Endothelial cell of umbilical vein (primary cell): ENCODE measurements around the gene KASH5. TPM values are rescaled to one million over a fixed set of nuclear protein-coding genes. Genes with fewer than 3 reads are reported as not detected.
"Not testable (repeated sequence)": the region's sequence is repeated elsewhere in the genome, so short reads cannot be mapped to it uniquely, and the experiment has no call there.

Experiments
- BruUV-seq: library from RNA; stranded (reverse); fragments of 400-500 nt; replicated peaks from 2 replicates; lab custom pipeline; 2021; lab: Mats Ljungman, UMichigan
- CTCF ChIA-PET: fragments of 300-600, 350-600 bp; sonication (Branson Sonifier 250); formaldehyde crosslinking; loops from one replicate; lab custom pipeline; 2021; ENCODE audit warnings: antibody characterized with exemption, inconsistent platforms; lab: Charles Lee
- POLR2A ChIA-PET: fragments of 300-600, 350-600 bp; sonication (Branson Sonifier 250); formaldehyde crosslinking; loops from one replicate; lab custom pipeline; 2021; ENCODE audit warnings: antibody characterized with exemption, inconsistent platforms; lab: Charles Lee
- DNase-seq: peaks from one replicate; pipeline ENCODE4 v3.0.0-alpha.2; 2011; ENCODE audit warnings: low read depth, low spot score
- FAIRE-seq: peaks from 2 replicates; lab custom pipeline; 2011; peaks lifted over from hg19 to GRCh38; lab: Jason Lieb, UNC
- H2AFZ ChIP-seq: 2 replicates; pipeline ENCODE4 v1.6.0; 2012; ENCODE audit warnings: low read depth, low read length, control low read depth, inconsistent platforms
- H3K27ac ChIP-seq: 2 replicates; pipeline ENCODE4 v1.5.1; 2011; ENCODE audit warnings: low read depth, mild to moderate bottlenecking, control low read depth, low read length, moderate library complexity; ENCODE audit not compliant: insufficient read depth
- H3K27me3 ChIP-seq, 2 experiments: 2 replicates each; pipeline versions ENCODE4 v1.6.0 to v1.6.1; 2011; ENCODE audit warnings: low read length in 2 of 2, mixed read lengths in 1 of 2; ENCODE audit not compliant: control insufficient read depth in 2 of 2, insufficient read depth in 2 of 2
- H3K36me3 ChIP-seq, 2 experiments: 2 replicates in 1 of 2; 3 replicates in 1 of 2; pipeline ENCODE4 v1.5.1; 2011; ENCODE audit warnings: low read length in 2 of 2, mild to moderate bottlenecking in 1 of 2, moderate library complexity in 1 of 2; ENCODE audit not compliant: control insufficient read depth in 2 of 2, insufficient read depth in 2 of 2; ENCODE audit errors: extremely low read depth in 1 of 2
- H3K4me1 ChIP-seq: 3 replicates; pipeline ENCODE4 v1.5.1; 2011; ENCODE audit warnings: mild to moderate bottlenecking, low read length; ENCODE audit not compliant: control insufficient read depth, insufficient read depth; ENCODE audit errors: extremely low read depth
- H3K4me2 ChIP-seq: 2 replicates; pipeline ENCODE4 v1.6.1; 2011; ENCODE audit warnings: low read length, control low read depth, mixed read lengths; ENCODE audit not compliant: insufficient read depth
- H3K4me3 ChIP-seq, 3 experiments: fragments of 200-600 bp in 1 of 3; sonication (generic), shearing (Covaris generic) in 1 of 3; replicated peaks in 1 of 3; 2 replicates each; pipeline ENCODE4 v1.5.1; 2011 to 2016; ENCODE audit warnings: control low read depth in 3 of 3, low read length in 3 of 3, mild to moderate bottlenecking in 2 of 3, inconsistent platforms in 1 of 3, low read depth in 1 of 3, moderate library complexity in 1 of 3; ENCODE audit not compliant: insufficient read depth in 1 of 3
- H3K79me2 ChIP-seq: 2 replicates; pipeline ENCODE4 v1.6.0; 2012; ENCODE audit warnings: low read length, inconsistent platforms; ENCODE audit not compliant: control insufficient read depth, insufficient read depth
- H3K9ac ChIP-seq: replicated peaks from 2 replicates; pipeline ENCODE3; 2011; ENCODE audit warnings: low read length, control low read depth; ENCODE audit not compliant: insufficient read depth; ENCODE audit errors: extremely low read depth
- H3K9me1 ChIP-seq: replicated peaks from 3 replicates; pipeline ENCODE4 v1.6.0; 2011; ENCODE audit warnings: mild to moderate bottlenecking, low read length; ENCODE audit not compliant: control insufficient read depth, insufficient read depth; ENCODE audit errors: extremely low read depth
- H3K9me3 ChIP-seq: replicated peaks from 2 replicates; pipeline ENCODE4 v1.5.1; 2012; ENCODE audit warnings: low read length, inconsistent platforms; ENCODE audit not compliant: control insufficient read depth, insufficient read depth
- H4K20me1 ChIP-seq: replicated peaks from 2 replicates; pipeline ENCODE3; 2011; ENCODE audit warnings: mild to moderate bottlenecking, low read length; ENCODE audit not compliant: control insufficient read depth, insufficient read depth; ENCODE audit errors: extremely low read depth
- EZH2 ChIP-seq: IDR thresholded peaks from 2 replicates; pipeline ENCODE4 v1.6.1; 2012; ENCODE audit warnings: borderline replicate concordance, low read depth, mild to moderate bottlenecking, moderate library complexity, low read length, inconsistent platforms; ENCODE audit not compliant: severe bottlenecking
- FOS ChIP-seq: IDR thresholded peaks from 2 replicates; pipeline ENCODE4 v1.6.1; 2011; ENCODE audit warnings: mild to moderate bottlenecking, low read length, moderate library complexity, borderline replicate concordance; ENCODE audit not compliant: insufficient read depth
- GATA2 ChIP-seq: IDR thresholded peaks from 2 replicates; pipeline ENCODE4 v1.7.0; 2011; ENCODE audit warnings: low read depth, mild to moderate bottlenecking, moderate library complexity, mixed read lengths, low read length; ENCODE audit not compliant: insufficient read length, insufficient read depth
- JUN ChIP-seq: IDR thresholded peaks from 2 replicates; pipeline ENCODE4 v1.6.1; 2011; ENCODE audit warnings: borderline replicate concordance, low read depth; ENCODE audit not compliant: insufficient read length, insufficient read depth
- MYC ChIP-seq: IDR thresholded peaks from one replicate; pipeline ENCODE4 v1.6.1; 2011; ENCODE audit warnings: mild to moderate bottlenecking, low read depth, low read length
- POLR2A ChIP-seq: IDR thresholded peaks from 2 replicates; pipeline ENCODE4 v1.6.1; 2012; ENCODE audit warnings: low read depth, mild to moderate bottlenecking, control low read depth, low read length
- POLR2AphosphoS5 ChIP-seq: IDR thresholded peaks from 2 replicates; pipeline ENCODE4 v1.6.1; 2012; ENCODE audit warnings: low read depth, mild to moderate bottlenecking, control low read depth, low read length, moderate library complexity; ENCODE audit not compliant: insufficient read depth
- dilution Hi-C: fragments of 300-500 bp; cut with MboI; formaldehyde crosslinking; loops from one replicate; pipeline ENCODE4 v1.15.0; 2019; ENCODE audit warnings: low sequenced_read_pairs; ENCODE audit not compliant: extremely low pct_ligation_motif_present
- intact Hi-C: fragments of 100-400 bp; cut with micrococcal nuclease; formaldehyde crosslinking; loops from one replicate; pipeline ENCODE4 v1.10.0; 2022
- polyA plus RNA-seq, 4 experiments: library from polyadenylated mRNA; depleted of rRNA in 3 of 4; stranded (reverse) in 3 of 4; unstranded in 1 of 4; fragments of >200 nt; gene quantifications; 2 replicates each; pipeline versions ENCODE4 v1.2.1 to v1.2.3, GENCODE V29; 2011 to 2012; ENCODE audit warnings: missing spikeins in 1 of 4
- total RNA-seq: library from RNA; stranded (reverse); gene quantifications from 2 replicates; pipeline ENCODE4 v1.2.3, GENCODE V29; 2021
- TF ChIP-seq, protein P1 (sequence below), 2 donors: IDR thresholded peaks; 1 replicate in 1 of 2; 2 replicates in 1 of 2; pipeline ENCODE4 v1.5.1; 2011; ENCODE audit warnings: low read length in 2 of 2, mild to moderate bottlenecking in 2 of 2, moderate library complexity in 2 of 2, control low read depth in 1 of 2, inconsistent platforms in 1 of 2, low read depth in 1 of 2; ENCODE audit not compliant: insufficient read depth in 1 of 2; ENCODE audit errors: extremely low read depth in 1 of 2
- TF ChIP-seq, protein P2 (sequence below): IDR thresholded peaks from 2 replicates; pipeline ENCODE4 v1.6.1; 2011; ENCODE audit not compliant: insufficient read depth, insufficient read length

KASH5 gene
- total and polyA plus RNA-seq, 2 donors (not counting 3 experiments of a cell fraction or from before 2014, with no cell fraction given) = 0.03 TPM; not detected in 1

DNA sequence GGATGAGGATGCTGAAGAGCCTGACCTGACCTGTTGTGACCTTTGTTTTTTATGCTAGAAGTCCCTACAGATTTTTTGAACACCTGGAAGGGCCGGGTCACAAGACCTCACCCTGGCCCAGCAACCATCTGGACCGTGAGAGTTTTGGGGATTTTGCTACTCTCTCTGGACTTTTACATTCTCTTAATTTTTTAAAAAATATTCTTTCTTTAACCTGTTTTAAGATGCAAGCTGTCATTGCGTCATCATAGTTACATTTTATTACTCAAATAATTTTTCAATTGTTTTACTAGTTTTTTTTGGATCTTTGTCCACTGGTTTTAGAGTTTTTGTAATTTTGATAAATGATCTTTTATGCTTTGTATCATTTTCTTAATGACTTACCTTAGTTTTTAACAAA is 16.9 kb upstream of the KASH5 start:
- H3K4me1 ChIP-seq = no peaks in the 10 kb centered on the region
- no peak for TF ChIP-seq EZH2
- no peak for TF ChIP-seq MYC
- TF ChIP-seq, protein P1, sequence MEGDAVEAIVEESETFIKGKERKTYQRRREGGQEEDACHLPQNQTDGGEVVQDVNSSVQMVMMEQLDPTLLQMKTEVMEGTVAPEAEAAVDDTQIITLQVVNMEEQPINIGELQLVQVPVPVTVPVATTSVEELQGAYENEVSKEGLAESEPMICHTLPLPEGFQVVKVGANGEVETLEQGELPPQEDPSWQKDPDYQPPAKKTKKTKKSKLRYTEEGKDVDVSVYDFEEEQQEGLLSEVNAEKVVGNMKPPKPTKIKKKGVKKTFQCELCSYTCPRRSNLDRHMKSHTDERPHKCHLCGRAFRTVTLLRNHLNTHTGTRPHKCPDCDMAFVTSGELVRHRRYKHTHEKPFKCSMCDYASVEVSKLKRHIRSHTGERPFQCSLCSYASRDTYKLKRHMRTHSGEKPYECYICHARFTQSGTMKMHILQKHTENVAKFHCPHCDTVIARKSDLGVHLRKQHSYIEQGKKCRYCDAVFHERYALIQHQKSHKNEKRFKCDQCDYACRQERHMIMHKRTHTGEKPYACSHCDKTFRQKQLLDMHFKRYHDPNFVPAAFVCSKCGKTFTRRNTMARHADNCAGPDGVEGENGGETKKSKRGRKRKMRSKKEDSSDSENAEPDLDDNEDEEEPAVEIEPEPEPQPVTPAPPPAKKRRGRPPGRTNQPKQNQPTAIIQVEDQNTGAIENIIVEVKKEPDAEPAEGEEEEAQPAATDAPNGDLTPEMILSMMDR (IDR thresholded peaks at IDR 0.05; ENCODE audit: extremely low read depth in 1 of 2, insufficient read depth in 1 of 2, low read depth in 1 of 2, low read length in 2 of 2) = no peak
- no peak for TF ChIP-seq FOS
- TF ChIP-seq, protein P2, sequence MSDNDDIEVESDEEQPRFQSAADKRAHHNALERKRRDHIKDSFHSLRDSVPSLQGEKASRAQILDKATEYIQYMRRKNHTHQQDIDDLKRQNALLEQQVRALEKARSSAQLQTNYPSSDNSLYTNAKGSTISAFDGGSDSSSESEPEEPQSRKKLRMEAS = no peak
- no peak for TF ChIP-seq POLR2AphosphoS5
- no peak for TF ChIP-seq POLR2A
- no peak for TF ChIP-seq JUN
- no peak for TF ChIP-seq GATA2
- H3K9ac ChIP-seq = no peak overlapping the region
- H3K27me3 ChIP-seq = no peaks in the 10 kb centered on the region
- no peak for FAIRE-seq
- no peaks in the 10 kb centered on the region for H3K79me2 ChIP-seq
- BruUV-seq = no TSS peak
- POLR2A ChIA-PET = no interaction called here
- H2AFZ ChIP-seq = no peak overlapping the region
- CTCF ChIA-PET = no interaction called here
- no peak overlapping the region for H3K27ac ChIP-seq
- H3K9me3 ChIP-seq = peaks cover 2% of the 10 kb centered on the region
- H3K36me3 ChIP-seq = no peaks in the 10 kb centered on the region
- DNase-seq = no peak
- no peak overlapping the region for H3K4me2 ChIP-seq
- intact Hi-C loops = no loop called here
- H4K20me1 ChIP-seq = no peaks in the 10 kb centered on the region
- dilution Hi-C loops = no loop called here
- H3K9me1 ChIP-seq = no peaks in the 10 kb centered on the region
- no peak overlapping the region for H3K4me3 ChIP-seq

GRCh38 chr19:49373174-49373573 is 14.9 kb upstream of the KASH5 start:
- H2AFZ ChIP-seq, FAIRE-seq, dilution Hi-C loops, DNase-seq, H3K9ac ChIP-seq, H3K4me1 ChIP-seq, H3K79me2 ChIP-seq, H3K4me2 ChIP-seq, H4K20me1 ChIP-seq, H3K4me3 ChIP-seq, H3K27me3 ChIP-seq, H3K36me3 ChIP-seq, intact Hi-C loops, POLR2A ChIA-PET, H3K9me3 ChIP-seq, CTCF ChIA-PET, H3K9me1 ChIP-seq, BruUV-seq, H3K27ac ChIP-seq: not testable (repeated sequence)
